Measurements from ENCODE around the gene HUNK. TPM values are rescaled to one million over a fixed set of nuclear protein-coding genes. Genes with fewer than 3 reads are reported as not detected.

HUNK gene
- total RNA-seq, 1 donor from 2014 or later: 41.9 TPM

DNA sequence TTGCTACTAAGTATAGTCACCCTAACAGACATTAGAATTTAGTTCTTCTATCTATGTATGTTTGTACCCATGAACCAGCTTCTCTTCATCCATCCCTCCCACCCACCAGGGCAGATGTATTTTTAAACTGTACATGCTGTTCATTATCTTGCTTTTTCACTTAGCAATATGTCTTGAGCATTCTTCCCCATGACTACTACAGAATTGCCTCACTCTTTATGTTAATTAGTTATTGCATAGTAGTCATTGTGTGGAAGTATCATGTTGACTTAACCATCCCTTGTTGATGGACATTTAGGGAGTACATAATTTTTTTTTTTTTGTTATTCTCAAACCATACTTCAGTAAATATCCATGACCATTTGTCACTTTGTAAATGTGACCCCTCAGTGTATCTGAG, 9.9 kb downstream of the HUNK start:
- Mint-ChIP-seq H3K27me3 (no peaks in the 10 kb centered on the region), H3K4me1 (ENCODE audit: low read depth) (peaks cover 7% of the 10 kb centered on the region), H3K36me3 (ENCODE audit: insufficient read depth) (peaks cover 16% of the 10 kb centered on the region), H3K27ac (no peak overlapping the region), H3K9me3 (ENCODE audit: low read depth) (peaks cover 4% of the 10 kb centered on the region), H3K4me3 (ENCODE audit: low read depth) (no peak overlapping the region)
- TF ChIP-seq, protein P1, sequence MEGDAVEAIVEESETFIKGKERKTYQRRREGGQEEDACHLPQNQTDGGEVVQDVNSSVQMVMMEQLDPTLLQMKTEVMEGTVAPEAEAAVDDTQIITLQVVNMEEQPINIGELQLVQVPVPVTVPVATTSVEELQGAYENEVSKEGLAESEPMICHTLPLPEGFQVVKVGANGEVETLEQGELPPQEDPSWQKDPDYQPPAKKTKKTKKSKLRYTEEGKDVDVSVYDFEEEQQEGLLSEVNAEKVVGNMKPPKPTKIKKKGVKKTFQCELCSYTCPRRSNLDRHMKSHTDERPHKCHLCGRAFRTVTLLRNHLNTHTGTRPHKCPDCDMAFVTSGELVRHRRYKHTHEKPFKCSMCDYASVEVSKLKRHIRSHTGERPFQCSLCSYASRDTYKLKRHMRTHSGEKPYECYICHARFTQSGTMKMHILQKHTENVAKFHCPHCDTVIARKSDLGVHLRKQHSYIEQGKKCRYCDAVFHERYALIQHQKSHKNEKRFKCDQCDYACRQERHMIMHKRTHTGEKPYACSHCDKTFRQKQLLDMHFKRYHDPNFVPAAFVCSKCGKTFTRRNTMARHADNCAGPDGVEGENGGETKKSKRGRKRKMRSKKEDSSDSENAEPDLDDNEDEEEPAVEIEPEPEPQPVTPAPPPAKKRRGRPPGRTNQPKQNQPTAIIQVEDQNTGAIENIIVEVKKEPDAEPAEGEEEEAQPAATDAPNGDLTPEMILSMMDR (IDR thresholded peaks at IDR 0.05; ENCODE audit: unreplicated experiment): no peak
- DNase-seq (ENCODE audit: low spot score, unreplicated experiment): no peak

- H3K4me3 Mint-ChIP-seq (ENCODE audit: low read depth): no peak overlapping the region
- peaks cover 16% of the 10 kb centered on the region for H3K36me3 Mint-ChIP-seq (ENCODE audit: insufficient read depth)
- no peaks in the 10 kb centered on the region for H3K27me3 Mint-ChIP-seq
- TF ChIP-seq, protein P1 (IDR thresholded peaks at IDR 0.05; ENCODE audit: unreplicated experiment): no peak
- peaks cover 4% of the 10 kb centered on the region for H3K9me3 Mint-ChIP-seq (ENCODE audit: low read depth)
- no peak for DNase-seq (ENCODE audit: low spot score, unreplicated experiment)
- peaks cover 8% of the 10 kb centered on the region for H3K4me1 Mint-ChIP-seq (ENCODE audit: low read depth)
- no peak overlapping the region for H3K27ac Mint-ChIP-seq
Observed at GRCh38 chr21:31885146-31885545, 12.3 kb downstream of the HUNK start.

DNA sequence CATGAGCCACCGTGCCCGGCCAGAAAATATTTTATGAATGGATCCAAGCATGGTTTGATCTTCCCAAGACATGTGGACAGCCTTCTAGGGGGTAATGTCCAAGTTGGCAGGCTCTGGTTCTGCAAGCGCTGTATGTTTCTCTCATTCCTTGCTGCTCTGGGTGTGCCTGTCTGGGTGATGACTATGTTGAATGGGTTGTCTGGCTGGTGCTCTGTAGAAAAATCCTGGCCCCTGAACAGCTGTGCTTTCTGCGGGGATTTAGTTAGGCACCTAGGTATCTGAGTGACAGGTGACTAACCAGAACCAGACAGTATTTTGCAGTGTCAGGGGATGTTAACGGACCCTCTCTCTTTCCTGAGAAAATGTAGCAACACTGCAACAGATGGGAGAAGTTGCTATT, 14.1 kb downstream of the HUNK start:
- Mint-ChIP-seq H3K4me1 (ENCODE audit: low read depth) (peaks cover 7% of the 10 kb centered on the region), H3K9me3 (ENCODE audit: low read depth) (peaks cover 4% of the 10 kb centered on the region), H3K27ac (no peak overlapping the region), H3K4me3 (ENCODE audit: low read depth) (no peak overlapping the region), H3K36me3 (ENCODE audit: insufficient read depth) (peaks cover 16% of the 10 kb centered on the region), H3K27me3 (no peaks in the 10 kb centered on the region)
- TF ChIP-seq, protein P1 (IDR thresholded peaks at IDR 0.05; ENCODE audit: unreplicated experiment): no peak
- DNase-seq (ENCODE audit: low spot score, unreplicated experiment): no peak

DNA sequence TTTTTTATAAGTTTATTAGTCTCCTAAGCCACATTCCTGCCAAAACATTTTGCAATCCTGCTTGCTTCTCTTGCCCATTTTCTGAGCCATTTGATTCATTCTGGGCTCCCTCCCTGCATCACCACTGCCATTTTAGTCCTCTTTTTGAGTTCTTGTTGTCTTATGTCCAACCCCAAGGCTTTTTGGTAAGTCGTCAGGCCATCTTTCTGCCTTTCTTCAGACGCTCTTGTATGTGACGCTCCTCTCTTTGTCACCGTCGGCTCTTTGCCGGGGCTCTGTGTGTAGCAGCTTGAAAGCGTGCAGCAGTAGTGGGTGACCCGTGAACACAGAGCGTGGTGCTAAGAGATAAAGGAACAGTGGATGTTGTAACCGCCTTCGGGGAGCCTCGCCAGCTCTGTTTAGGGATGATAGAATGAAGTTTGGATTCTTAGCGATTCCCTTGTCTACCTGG, 14.6 kb downstream of the HUNK start:
- no peak for DNase-seq (ENCODE audit: low spot score, unreplicated experiment)
- Mint-ChIP-seq H3K9me3 (ENCODE audit: low read depth) (peaks cover 4% of the 10 kb centered on the region), H3K4me3 (ENCODE audit: low read depth) (no peak overlapping the region), H3K27ac (peak overlapping the region; percentile 59), H3K27me3 (no peaks in the 10 kb centered on the region), H3K36me3 (ENCODE audit: insufficient read depth) (peaks cover 12% of the 10 kb centered on the region), H3K4me1 (ENCODE audit: low read depth) (peaks cover 7% of the 10 kb centered on the region)
- TF ChIP-seq, protein P1 (IDR thresholded peaks at IDR 0.05; ENCODE audit: unreplicated experiment): no peak

GRCh38 chr21:31888936-31889371, 16.1 kb downstream of the HUNK start:
- TF ChIP-seq, protein P1 (IDR thresholded peaks at IDR 0.05; ENCODE audit: unreplicated experiment): no peak
- Mint-ChIP-seq H3K27ac (peak overlapping the region; percentile 85), H3K27me3 (no peaks in the 10 kb centered on the region), H3K4me1 (ENCODE audit: low read depth) (peaks cover 19% of the 10 kb centered on the region), H3K9me3 (ENCODE audit: low read depth) (no peaks in the 10 kb centered on the region), H3K4me3 (ENCODE audit: low read depth) (no peak overlapping the region), H3K36me3 (ENCODE audit: insufficient read depth) (peaks cover 5% of the 10 kb centered on the region)
- no peak for DNase-seq (ENCODE audit: low spot score, unreplicated experiment)

Measured in progenitor cell of endocrine pancreas (in vitro differentiated cells).